Endothelial cell of umbilical vein (primary cell): Measurements from ENCODE around the gene LRRC23. TPM values are rescaled to one million over a fixed set of nuclear protein-coding genes. Genes with fewer than 3 reads are reported as not detected.

Experiments
- BruUV-seq: library from RNA; stranded (reverse); fragments of 400-500 nt; replicated peaks from 2 replicates; lab custom pipeline; 2021; lab: Mats Ljungman, UMichigan
- CTCF ChIA-PET: fragments of 300-600, 350-600 bp; sonication (Branson Sonifier 250); formaldehyde crosslinking; loops from one replicate; lab custom pipeline; 2021; ENCODE audit warnings: antibody characterized with exemption, inconsistent platforms; lab: Charles Lee
- POLR2A ChIA-PET: fragments of 300-600, 350-600 bp; sonication (Branson Sonifier 250); formaldehyde crosslinking; loops from one replicate; lab custom pipeline; 2021; ENCODE audit warnings: antibody characterized with exemption, inconsistent platforms; lab: Charles Lee
- DNase-seq: peaks from one replicate; pipeline ENCODE4 v3.0.0-alpha.2; 2011; ENCODE audit warnings: low read depth, low spot score
- FAIRE-seq: peaks from 2 replicates; lab custom pipeline; 2011; peaks lifted over from hg19 to GRCh38; lab: Jason Lieb, UNC
- H2AFZ ChIP-seq: 2 replicates; pipeline ENCODE4 v1.6.0; 2012; ENCODE audit warnings: low read depth, low read length, control low read depth, inconsistent platforms
- H3K27ac ChIP-seq: 2 replicates; pipeline ENCODE4 v1.5.1; 2011; ENCODE audit warnings: low read depth, mild to moderate bottlenecking, control low read depth, low read length, moderate library complexity; ENCODE audit not compliant: insufficient read depth
- H3K27me3 ChIP-seq, 2 experiments: 2 replicates each; pipeline versions ENCODE4 v1.6.0 to v1.6.1; 2011; ENCODE audit warnings: low read length in 2 of 2, mixed read lengths in 1 of 2; ENCODE audit not compliant: control insufficient read depth in 2 of 2, insufficient read depth in 2 of 2
- H3K36me3 ChIP-seq, 2 experiments: 2 replicates in 1 of 2; 3 replicates in 1 of 2; pipeline ENCODE4 v1.5.1; 2011; ENCODE audit warnings: low read length in 2 of 2, mild to moderate bottlenecking in 1 of 2, moderate library complexity in 1 of 2; ENCODE audit not compliant: control insufficient read depth in 2 of 2, insufficient read depth in 2 of 2; ENCODE audit errors: extremely low read depth in 1 of 2
- H3K4me1 ChIP-seq: 3 replicates; pipeline ENCODE4 v1.5.1; 2011; ENCODE audit warnings: mild to moderate bottlenecking, low read length; ENCODE audit not compliant: control insufficient read depth, insufficient read depth; ENCODE audit errors: extremely low read depth
- H3K4me2 ChIP-seq: 2 replicates; pipeline ENCODE4 v1.6.1; 2011; ENCODE audit warnings: low read length, control low read depth, mixed read lengths; ENCODE audit not compliant: insufficient read depth
- H3K4me3 ChIP-seq, 3 experiments: fragments of 200-600 bp in 1 of 3; sonication (generic), shearing (Covaris generic) in 1 of 3; replicated peaks in 1 of 3; 2 replicates each; pipeline ENCODE4 v1.5.1; 2011 to 2016; ENCODE audit warnings: control low read depth in 3 of 3, low read length in 3 of 3, mild to moderate bottlenecking in 2 of 3, inconsistent platforms in 1 of 3, low read depth in 1 of 3, moderate library complexity in 1 of 3; ENCODE audit not compliant: insufficient read depth in 1 of 3
- H3K79me2 ChIP-seq: 2 replicates; pipeline ENCODE4 v1.6.0; 2012; ENCODE audit warnings: low read length, inconsistent platforms; ENCODE audit not compliant: control insufficient read depth, insufficient read depth
- H3K9ac ChIP-seq: replicated peaks from 2 replicates; pipeline ENCODE3; 2011; ENCODE audit warnings: low read length, control low read depth; ENCODE audit not compliant: insufficient read depth; ENCODE audit errors: extremely low read depth
- H3K9me1 ChIP-seq: replicated peaks from 3 replicates; pipeline ENCODE4 v1.6.0; 2011; ENCODE audit warnings: mild to moderate bottlenecking, low read length; ENCODE audit not compliant: control insufficient read depth, insufficient read depth; ENCODE audit errors: extremely low read depth
- H3K9me3 ChIP-seq: replicated peaks from 2 replicates; pipeline ENCODE4 v1.5.1; 2012; ENCODE audit warnings: low read length, inconsistent platforms; ENCODE audit not compliant: control insufficient read depth, insufficient read depth
- H4K20me1 ChIP-seq: replicated peaks from 2 replicates; pipeline ENCODE3; 2011; ENCODE audit warnings: mild to moderate bottlenecking, low read length; ENCODE audit not compliant: control insufficient read depth, insufficient read depth; ENCODE audit errors: extremely low read depth
- CTCF ChIP-seq, 2 donors: IDR thresholded peaks; 1 replicate in 1 of 2; 2 replicates in 1 of 2; pipeline ENCODE4 v1.5.1; 2011; ENCODE audit warnings: low read length in 2 of 2, mild to moderate bottlenecking in 2 of 2, moderate library complexity in 2 of 2, control low read depth in 1 of 2, inconsistent platforms in 1 of 2, low read depth in 1 of 2; ENCODE audit not compliant: insufficient read depth in 1 of 2; ENCODE audit errors: extremely low read depth in 1 of 2
- EZH2 ChIP-seq: IDR thresholded peaks from 2 replicates; pipeline ENCODE4 v1.6.1; 2012; ENCODE audit warnings: borderline replicate concordance, low read depth, mild to moderate bottlenecking, moderate library complexity, low read length, inconsistent platforms; ENCODE audit not compliant: severe bottlenecking
- FOS ChIP-seq: IDR thresholded peaks from 2 replicates; pipeline ENCODE4 v1.6.1; 2011; ENCODE audit warnings: mild to moderate bottlenecking, low read length, moderate library complexity, borderline replicate concordance; ENCODE audit not compliant: insufficient read depth
- GATA2 ChIP-seq: IDR thresholded peaks from 2 replicates; pipeline ENCODE4 v1.7.0; 2011; ENCODE audit warnings: low read depth, mild to moderate bottlenecking, moderate library complexity, mixed read lengths, low read length; ENCODE audit not compliant: insufficient read length, insufficient read depth
- JUN ChIP-seq: IDR thresholded peaks from 2 replicates; pipeline ENCODE4 v1.6.1; 2011; ENCODE audit warnings: borderline replicate concordance, low read depth; ENCODE audit not compliant: insufficient read length, insufficient read depth
- MAX ChIP-seq: IDR thresholded peaks from 2 replicates; pipeline ENCODE4 v1.6.1; 2011; ENCODE audit not compliant: insufficient read depth, insufficient read length
- MYC ChIP-seq: IDR thresholded peaks from one replicate; pipeline ENCODE4 v1.6.1; 2011; ENCODE audit warnings: mild to moderate bottlenecking, low read depth, low read length
- POLR2A ChIP-seq: IDR thresholded peaks from 2 replicates; pipeline ENCODE4 v1.6.1; 2012; ENCODE audit warnings: low read depth, mild to moderate bottlenecking, control low read depth, low read length
- POLR2AphosphoS5 ChIP-seq: IDR thresholded peaks from 2 replicates; pipeline ENCODE4 v1.6.1; 2012; ENCODE audit warnings: low read depth, mild to moderate bottlenecking, control low read depth, low read length, moderate library complexity; ENCODE audit not compliant: insufficient read depth
- dilution Hi-C: fragments of 300-500 bp; cut with MboI; formaldehyde crosslinking; loops from one replicate; pipeline ENCODE4 v1.15.0; 2019; ENCODE audit warnings: low sequenced_read_pairs; ENCODE audit not compliant: extremely low pct_ligation_motif_present
- intact Hi-C: fragments of 100-400 bp; cut with micrococcal nuclease; formaldehyde crosslinking; loops from one replicate; pipeline ENCODE4 v1.10.0; 2022
- polyA plus RNA-seq, 4 experiments: library from polyadenylated mRNA; depleted of rRNA in 3 of 4; stranded (reverse) in 3 of 4; unstranded in 1 of 4; fragments of >200 nt; gene quantifications; 2 replicates each; pipeline versions ENCODE4 v1.2.1 to v1.2.3, GENCODE V29; 2011 to 2012; ENCODE audit warnings: missing spikeins in 1 of 4
- total RNA-seq: library from RNA; stranded (reverse); gene quantifications from 2 replicates; pipeline ENCODE4 v1.2.3, GENCODE V29; 2021

The LRRC23 gene
- total and polyA plus RNA-seq, 2 donors (not counting 3 experiments of a cell fraction or from before 2014, with no cell fraction given), result 3.1 to 3.5 TPM

GRCh38 chr12:6957151-6957701, 52.6 kb downstream of the LRRC23 start:
- H3K9me3 ChIP-seq, result no peaks in the 10 kb centered on the region
- H3K79me2 ChIP-seq, result no peaks in the 10 kb centered on the region
- BruUV-seq, result no TSS peak
- ChIA-PET POLR2A (interaction anchor here (1.8 kb wide), 1 partner anchor 14 kb away, joined by 6 read pairs; the partner anchor contains the start of genes C12orf57 and RNU7-1), CTCF (interaction anchor here (1.0 to 1.7 kb wide), 3 partner anchors 8 to 13 kb away, joined by 4 to 12 read pairs (median 7); partner anchors contain the start of gene C12orf57)
- H3K9ac ChIP-seq, result no peak overlapping the region
- no peak for TF ChIP-seq POLR2A
- peaks cover 32% of the 10 kb centered on the region for H3K4me1 ChIP-seq
- dilution Hi-C loops, result no loop called here
- H3K4me3 ChIP-seq, result no peak overlapping the region
- H3K9me1 ChIP-seq, result no peaks in the 10 kb centered on the region
- H3K27ac ChIP-seq, result no peak overlapping the region
- no peaks in the 10 kb centered on the region for H4K20me1 ChIP-seq
- DNase-seq (no peak), FAIRE-seq (no peak)
- no peaks in the 10 kb centered on the region for H3K27me3 ChIP-seq
- H3K4me2 ChIP-seq, result no peak overlapping the region
- no peaks in the 10 kb centered on the region for H3K36me3 ChIP-seq
- intact Hi-C loops, result no loop called here
- no peak overlapping the region for H2AFZ ChIP-seq

GRCh38 chr12:6957741-6958608, 53.4 kb downstream of the LRRC23 start:
- Histone ChIP-seq H3K79me2 (no peaks in the 10 kb centered on the region), H3K4me3 (no peak overlapping the region), H3K9me1 (no peaks in the 10 kb centered on the region), H3K36me3 (no peaks in the 10 kb centered on the region), H3K9me3 (no peaks in the 10 kb centered on the region), H3K27me3 (no peaks in the 10 kb centered on the region), H3K27ac (no peak overlapping the region), H3K4me1 (peaks cover 29% of the 10 kb centered on the region), H3K4me2 (no peak overlapping the region), H2AFZ (no peak overlapping the region), H4K20me1 (no peaks in the 10 kb centered on the region), H3K9ac (no peak overlapping the region)
- POLR2A ChIA-PET, result interaction anchor here (1.8 kb wide), 1 partner anchor 14 kb away, joined by 6 read pairs; the partner anchor contains the start of genes C12orf57 and RNU7-1
- intact Hi-C loops, result no loop called here
- no TSS peak for BruUV-seq
- TF ChIP-seq EZH2 (no peak), JUN (no peak), POLR2AphosphoS5 (no peak), MYC (no peak), CTCF (IDR thresholded peaks at IDR 0.05; ENCODE audit: extremely low read depth in 1 of 2, insufficient read depth in 1 of 2, low read depth in 1 of 2, low read length in 2 of 2) (no peak), GATA2 (no peak), MAX (no peak), FOS (no peak), POLR2A (no peak)
- CTCF ChIA-PET, result interaction anchor here (1.7 kb wide), 1 partner anchor 14 kb away, joined by 12 read pairs; the partner anchor contains the start of gene C12orf57
- dilution Hi-C loops, result no loop called here
- DNase-seq, result no peak
- no peak for FAIRE-seq
